NCI-H187 treated with DMSO at 0.1 percent for 48 hours (cell line): ENCODE measurements around the gene SOCS6.

Experiments used
- DNase-seq: peaks from one replicate; lab custom pipeline; 2025; lab: John Stamatoyannopoulos, UW

Gene SOCS6

GRCh38 chr18:70288171-70288850 is 534 bp upstream of the SOCS6 start:
- DNase-seq = no peak

GRCh38 chr18:70289351-70290312 is 787 bp downstream of the SOCS6 start:
- no peak for DNase-seq

- DNase-seq = no peak
Measured at GRCh38 chr18:70290482-70291294, 1.8 kb downstream of the SOCS6 start.

- no peak for DNase-seq
Measured at GRCh38 chr18:70291295-70291574, 2.4 kb downstream of the SOCS6 start.

GRCh38 chr18:70292628-70293027 is 3.8 kb downstream of the SOCS6 start:
- DNase-seq = no peak

- no peak for DNase-seq
Measured at GRCh38 chr18:70293166-70293565, 4.3 kb downstream of the SOCS6 start.

- DNase-seq = no peak
Measured at GRCh38 chr18:70294471-70295191, 5.8 kb downstream of the SOCS6 start.

GRCh38 chr18:70295192-70296188 is 6.6 kb downstream of the SOCS6 start:
- no peak for DNase-seq

- DNase-seq = no peak
Measured at GRCh38 chr18:70296289-70296688, 7.4 kb downstream of the SOCS6 start.

- no peak for DNase-seq
Measured at GRCh38 chr18:70296781-70297180, 7.9 kb downstream of the SOCS6 start.

- DNase-seq = no peak
Measured at GRCh38 chr18:70299393-70299792, 10.5 kb downstream of the SOCS6 start.

- DNase-seq = no peak
Measured at GRCh38 chr18:70301667-70302066, 12.8 kb downstream of the SOCS6 start.

GRCh38 chr18:70308555-70309294 is 19.9 kb downstream of the SOCS6 start:
- no peak for DNase-seq

- no peak for DNase-seq
Measured at GRCh38 chr18:70310560-70311320, 21.9 kb downstream of the SOCS6 start.

- no peak for DNase-seq
Measured at GRCh38 chr18:70311726-70312125, 22.9 kb downstream of the SOCS6 start.

GRCh38 chr18:70313640-70314039 is 24.8 kb downstream of the SOCS6 start:
- DNase-seq = no peak

GRCh38 chr18:70314151-70314782 is 25.4 kb downstream of the SOCS6 start:
- no peak for DNase-seq

GRCh38 chr18:70319187-70319586 is 30.3 kb downstream of the SOCS6 start:
- no peak for DNase-seq

GRCh38 chr18:70321616-70322015 is 32.8 kb downstream of the SOCS6 start:
- DNase-seq = no peak
